AG09319 (cell line): Measurements from ENCODE around the gene MRPS33.

ENCODE experiments used
- DNase-seq: peaks from one replicate; pipeline ENCODE4 v3.0.0-alpha.2; 2010; ENCODE audit warnings: low read depth; ENCODE audit errors: extremely low read depth
- CTCF ChIP-seq: IDR thresholded peaks from 2 replicates; pipeline ENCODE4 v1.5.1; 2011; ENCODE audit warnings: low read depth, mild to moderate bottlenecking, inconsistent platforms, low read length, moderate library complexity

The MRPS33 gene

DNA sequence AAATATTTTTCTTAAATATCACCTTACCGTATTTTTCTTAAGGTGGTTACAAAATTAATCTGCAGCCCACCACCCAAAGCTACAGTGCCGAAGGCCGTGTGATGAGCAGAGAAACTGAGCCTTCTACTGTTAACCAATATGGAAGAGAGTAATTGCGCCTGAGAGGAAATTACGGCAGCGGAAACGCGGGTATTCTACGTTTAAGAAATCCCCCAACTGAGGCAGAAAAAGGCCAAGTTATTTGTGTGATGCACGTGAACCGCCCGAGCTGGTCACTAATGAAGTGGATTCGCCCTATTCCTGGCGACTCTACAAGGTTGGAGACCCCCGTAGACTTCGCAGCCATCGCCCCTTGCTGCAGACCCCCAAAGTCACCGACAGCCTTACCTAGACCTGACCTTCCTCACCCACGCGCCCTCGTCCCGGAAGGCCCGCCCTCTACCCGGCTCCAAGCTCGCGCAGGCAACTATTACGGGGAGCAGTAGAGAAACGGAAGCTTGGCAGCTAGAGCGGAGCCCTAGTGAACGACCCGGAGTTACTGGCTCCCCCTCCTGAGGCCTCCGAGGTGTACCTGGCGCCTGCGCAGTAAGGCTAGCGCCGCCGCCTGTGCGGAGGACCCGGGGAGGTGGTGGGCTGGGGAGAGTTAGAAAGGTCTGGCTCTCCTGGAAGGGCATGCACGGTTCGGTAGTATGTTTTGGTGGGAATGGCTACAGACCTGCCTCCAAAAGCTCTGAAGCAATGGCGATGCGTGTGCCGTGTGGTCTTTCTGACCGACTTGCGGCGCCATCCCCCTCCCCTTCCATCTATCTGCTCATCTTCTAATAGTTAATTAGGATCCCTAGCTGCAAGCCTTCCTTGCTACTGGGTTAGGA lies at the start of gene MRPS33:
Gene MRPS33, minus strand, starts transcription at position 429 of the 872 bp plus-strand sequence. CDS start 4,319 bp downstream, outside the sequence.
- TF ChIP-seq CTCF: peak; percentile 51
- DNase-seq: peak; percentile 90

GRCh38 chr7:141057788-141058187 lies 43.0 kb upstream of the MRPS33 start:
- TF ChIP-seq CTCF: no peak

DNA sequence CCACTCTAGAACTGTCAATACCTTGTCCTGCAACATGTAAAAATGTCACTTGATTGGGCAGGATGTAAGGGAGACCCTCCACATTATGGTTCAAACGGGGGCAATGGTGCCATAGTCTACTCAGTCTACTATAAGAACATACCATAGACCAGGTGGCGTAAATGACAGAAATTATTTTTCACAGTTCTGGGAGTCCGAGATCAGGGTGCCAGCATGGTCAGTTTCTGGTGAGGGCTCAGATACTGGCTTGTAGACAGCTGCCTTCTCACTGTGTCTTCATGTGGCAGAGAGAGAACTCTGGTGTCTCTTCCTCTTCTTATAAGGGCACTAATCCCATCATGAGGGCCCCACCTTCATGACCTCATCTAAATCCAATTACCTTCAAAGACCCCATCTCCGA lies 40.4 kb upstream of the MRPS33 start:
- TF ChIP-seq CTCF: no peak
- no peak for DNase-seq

More at GRCh38 chr7:141057788-141058187, 43.0 kb upstream of the MRPS33 start:
- no peak for DNase-seq

DNA sequence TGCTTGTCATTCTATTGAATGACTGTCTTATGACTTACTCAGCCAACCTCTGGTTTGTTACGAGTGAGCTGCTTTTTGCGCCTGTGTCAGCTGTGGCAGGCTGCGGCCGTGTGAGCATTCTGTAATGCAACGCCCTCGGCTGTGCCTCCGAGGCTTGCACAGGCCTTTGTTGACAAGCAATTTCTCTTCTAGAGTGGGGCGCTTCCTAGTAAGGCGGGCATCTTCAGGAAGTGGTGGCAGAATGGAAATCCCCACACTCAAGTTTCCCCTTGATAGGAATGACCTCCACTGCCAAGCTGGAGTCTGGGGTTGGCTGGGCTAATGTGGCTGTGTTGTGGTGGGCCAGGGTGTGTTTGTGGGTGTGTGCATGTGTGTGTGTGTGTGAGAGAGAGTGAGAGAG lies 38.9 kb upstream of the MRPS33 start:
- DNase-seq: no peak
- no peak for TF ChIP-seq CTCF

DNA sequence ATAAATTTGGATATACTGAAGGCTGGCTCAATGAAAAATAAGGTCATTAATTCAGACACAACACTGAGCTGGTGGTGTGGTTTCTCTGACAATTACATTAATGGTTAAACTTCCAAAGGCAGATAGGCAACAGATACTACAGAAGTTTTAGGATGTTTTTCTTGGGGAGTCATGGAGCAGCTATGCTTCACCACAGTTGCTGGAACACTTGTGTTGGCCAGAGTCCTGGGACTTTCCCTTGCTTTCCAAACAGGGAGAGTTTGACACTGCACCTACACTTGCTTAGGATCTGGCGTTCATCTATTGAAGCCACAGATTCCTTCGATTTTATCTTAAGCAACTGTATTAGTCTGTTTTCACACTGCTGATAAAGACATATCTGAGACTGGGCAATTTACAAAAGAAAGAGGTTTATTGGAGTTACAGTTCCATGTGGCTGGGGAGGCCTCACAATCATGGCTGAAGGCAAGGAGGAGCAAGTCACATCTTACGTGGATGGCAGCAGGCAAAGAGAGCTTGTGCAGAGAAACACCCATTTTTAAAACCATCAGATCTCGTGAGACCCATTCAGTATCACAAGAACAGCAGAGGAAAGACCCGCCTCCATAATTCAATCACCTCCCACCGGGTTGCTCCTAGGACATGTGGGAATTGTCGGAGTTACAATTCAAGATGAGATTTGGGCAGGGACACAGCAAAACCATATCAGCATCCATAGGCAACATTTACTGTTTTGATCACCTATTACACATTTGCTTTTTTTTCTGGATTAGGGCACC lies 31.3 kb upstream of the MRPS33 start:
- no peak for TF ChIP-seq CTCF
- no peak for DNase-seq

- DNase-seq: no peak
- TF ChIP-seq CTCF: no peak
Measured at GRCh38 chr7:141045126-141045841, 30.5 kb upstream of the MRPS33 start.

DNA sequence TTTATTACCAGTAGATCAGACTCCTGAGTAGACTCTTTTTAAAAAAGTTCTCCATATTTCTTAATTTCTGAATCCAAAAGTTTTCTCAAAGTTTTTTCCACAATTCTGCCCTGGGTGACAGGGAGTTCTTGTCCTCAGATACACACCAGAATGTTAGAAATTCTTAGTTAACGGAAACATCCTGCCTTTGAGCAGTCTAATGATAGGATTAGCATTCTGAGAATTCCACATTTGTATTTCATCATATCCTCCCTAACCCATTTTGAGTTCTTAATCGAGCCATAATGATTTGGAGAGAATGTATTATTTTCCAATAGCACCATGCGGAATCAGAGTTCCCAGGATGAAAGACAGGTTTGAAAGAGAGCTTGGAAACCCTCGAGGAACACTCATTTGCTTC lies 28.9 kb upstream of the MRPS33 start:
- DNase-seq: no peak

More for the DNA sequence above, 28.9 kb upstream of the MRPS33 start:
- no peak for TF ChIP-seq CTCF
